Fibroblast of the conjunctiva (primary cell): ENCODE measurements around the gene MYO9B.

Experiments used
- DNase-seq: peaks from one replicate; pipeline ENCODE4 v3.0.0-alpha.2; 2010; ENCODE audit warnings: low read depth

MYO9B gene

GRCh38 chr19:17242431-17243208 is 167.0 kb downstream of the MYO9B start:
- no peak for DNase-seq

DNA sequence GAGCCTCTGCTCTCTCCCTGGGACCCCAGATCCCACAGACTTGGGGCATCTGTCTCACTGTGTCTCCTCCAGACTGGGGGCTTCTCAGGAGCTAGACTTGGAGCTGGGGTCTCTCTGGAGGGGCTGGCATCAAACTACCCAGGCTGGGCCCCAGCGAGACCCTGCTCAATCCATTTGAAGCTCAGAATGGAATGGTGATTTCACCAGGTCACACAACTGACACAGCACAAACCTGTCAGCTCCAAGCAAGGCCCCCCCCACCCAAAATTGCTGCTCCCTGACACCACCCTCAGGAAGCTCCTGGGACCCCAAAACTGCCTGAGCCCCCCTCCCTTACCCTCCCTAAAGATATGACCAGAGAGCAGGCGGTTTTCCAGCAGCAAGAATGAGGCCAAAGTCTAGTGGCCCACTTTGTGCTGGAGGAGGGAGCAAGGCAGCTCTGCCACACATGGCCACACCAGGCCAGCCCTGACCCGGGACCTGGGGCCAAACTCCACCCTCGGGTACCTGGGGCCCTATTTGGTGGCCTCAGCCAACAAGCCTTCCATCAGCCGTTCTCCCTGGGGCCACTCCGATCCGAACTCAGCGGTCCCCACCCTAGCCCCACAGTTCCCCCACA is 167.7 kb downstream of the MYO9B start:
- no peak for DNase-seq

- DNase-seq: no peak
Observed at GRCh38 chr19:17243830-17244617, 168.4 kb downstream of the MYO9B start.

- no peak for DNase-seq
Observed at GRCh38 chr19:17244618-17245534, 169.3 kb downstream of the MYO9B start.

- DNase-seq: no peak
Observed at GRCh38 chr19:17245535-17245984, 170.0 kb downstream of the MYO9B start, which contains the start of gene NR2F6. Gene NR2F6, minus strand, starts transcription at chr19:17245919. Its CDS starts 699 bp downstream, at chr19:17245220.

- no peak for DNase-seq
Observed at GRCh38 chr19:17246681-17247425, 171.3 kb downstream of the MYO9B start.

GRCh38 chr19:17248011-17248776 is 172.6 kb downstream of the MYO9B start:
- DNase-seq: no peak

GRCh38 chr19:17249887-17250548 is 174.4 kb downstream of the MYO9B start:
- DNase-seq: no peak

DNA sequence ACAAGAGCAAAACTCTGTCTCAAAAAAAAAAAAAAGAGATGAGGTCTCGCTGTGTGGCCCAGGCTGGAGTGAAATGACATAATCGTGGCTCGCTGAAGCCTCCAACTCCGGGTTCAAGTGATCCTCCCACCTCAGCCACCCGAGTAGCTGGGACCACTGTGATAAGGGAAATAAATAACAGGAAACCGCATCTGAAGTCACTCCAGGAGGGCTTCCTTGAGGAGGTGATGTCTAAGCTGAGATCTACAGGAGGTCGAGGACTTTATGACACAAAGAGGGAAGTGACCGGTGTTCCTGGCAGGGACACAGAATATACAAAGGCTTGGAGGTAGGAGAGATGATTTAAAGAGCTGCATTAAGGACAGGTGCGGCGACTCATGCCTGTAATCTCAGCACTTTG is 179.1 kb downstream of the MYO9B start:
- DNase-seq: no peak

GRCh38 chr19:17255150-17255621 is 179.6 kb downstream of the MYO9B start:
- no peak for DNase-seq

GRCh38 chr19:17256130-17256529 is 180.6 kb downstream of the MYO9B start:
- no peak for DNase-seq

- no peak for DNase-seq
Observed at GRCh38 chr19:17259118-17259780, 183.7 kb downstream of the MYO9B start.

GRCh38 chr19:17259934-17260333 is 184.4 kb downstream of the MYO9B start:
- no peak for DNase-seq

- DNase-seq: peak; percentile 38
Observed at GRCh38 chr19:17260842-17261325, 185.3 kb downstream of the MYO9B start.

- no peak for DNase-seq
Observed at GRCh38 chr19:17262557-17262956, 187.0 kb downstream of the MYO9B start.
